SK-N-SH treated with all-trans-retinoic acid at 6 μM for 48 hours (cell line): ENCODE measurements around the gene DSP.

Experiments
- BACH2 ChIP-seq: fragments of 250-450 bp; sonication (Bioruptor Pico); IDR thresholded peaks from 2 replicates; pipeline ENCODE4 v1.9.0; 2021; ENCODE audit warnings: mild to moderate bottlenecking, borderline replicate concordance
- GLIS3 ChIP-seq: fragments of 250-450 bp; sonication (Bioruptor Pico); IDR thresholded peaks from 2 replicates; pipeline ENCODE4 v1.5.0; 2020; ENCODE audit warnings: mild to moderate bottlenecking, moderate library complexity
- ISL1 ChIP-seq: fragments of 250-450 bp; sonication (Bioruptor Pico); IDR thresholded peaks from 2 replicates; pipeline ENCODE4 v2.1.2; 2022; ENCODE audit warnings: mild to moderate bottlenecking, moderate library complexity
- ZFP3 ChIP-seq: fragments of 250-450 bp; sonication (Bioruptor Pico); IDR thresholded peaks from 2 replicates; pipeline ENCODE4 v1.5.0; 2020; ENCODE audit warnings: mild to moderate bottlenecking, moderate library complexity
- ZFP30 ChIP-seq: fragments of 450-650 bp; formaldehyde crosslinking; IDR thresholded peaks from 2 replicates; pipeline ENCODE4 v1.5.0; 2022; ENCODE audit warnings: mild to moderate bottlenecking, moderate library complexity
- TF ChIP-seq, protein P1 (sequence below): fragments of 250-450 bp; sonication (Bioruptor Pico); IDR thresholded peaks from 2 replicates; pipeline ENCODE4 v1.8.0; 2020; ENCODE audit warnings: mild to moderate bottlenecking, moderate library complexity, borderline replicate concordance
- TF ChIP-seq, protein P2 (sequence below): fragments of 250-450 bp; sonication (Bioruptor Pico); IDR thresholded peaks from 2 replicates; pipeline ENCODE4 v1.5.1; 2020; ENCODE audit warnings: low read depth, mild to moderate bottlenecking, moderate library complexity
- TF ChIP-seq, protein P3 (sequence below): fragments of 250-450 bp; sonication (Bioruptor Pico); IDR thresholded peaks from 2 replicates; pipeline ENCODE4 v1.5.1; 2021; ENCODE audit warnings: mild to moderate bottlenecking, moderate library complexity
- TF ChIP-seq, protein P4 (sequence below): fragments of 250-450 bp; sonication (Bioruptor Pico); IDR thresholded peaks from 2 replicates; pipeline ENCODE4 v1.8.0; 2021; ENCODE audit warnings: low read depth, mild to moderate bottlenecking, moderate library complexity, borderline replicate concordance

DNA sequence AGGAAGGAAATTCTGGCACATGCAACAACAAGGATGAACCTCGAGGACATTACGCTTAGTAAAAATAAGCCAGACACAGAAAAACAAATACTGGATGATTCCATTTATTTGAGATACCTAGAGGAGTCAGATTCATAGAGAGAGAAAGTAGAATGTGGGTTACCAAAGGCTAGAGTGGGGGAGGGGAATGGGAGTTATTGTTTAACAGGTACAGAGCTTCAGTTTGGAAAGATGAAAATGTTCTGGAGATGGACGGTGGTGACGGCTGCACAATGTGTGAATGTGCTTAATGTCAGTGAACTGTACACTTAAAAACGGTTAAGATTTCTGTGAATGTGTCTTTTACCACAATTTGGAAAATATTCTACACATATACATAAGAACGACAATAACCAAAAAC lies 33.9 kb upstream of the DSP start:
- TF ChIP-seq ZFP30 (CRISPR knock-in tag) (no peak), ZFP3 (no peak), BACH2 (CRISPR knock-in tag) (no peak), ISL1 (CRISPR knock-in tag) (no peak), GLIS3 (CRISPR knock-in tag) (no peak)
- TF ChIP-seq, protein P1, sequence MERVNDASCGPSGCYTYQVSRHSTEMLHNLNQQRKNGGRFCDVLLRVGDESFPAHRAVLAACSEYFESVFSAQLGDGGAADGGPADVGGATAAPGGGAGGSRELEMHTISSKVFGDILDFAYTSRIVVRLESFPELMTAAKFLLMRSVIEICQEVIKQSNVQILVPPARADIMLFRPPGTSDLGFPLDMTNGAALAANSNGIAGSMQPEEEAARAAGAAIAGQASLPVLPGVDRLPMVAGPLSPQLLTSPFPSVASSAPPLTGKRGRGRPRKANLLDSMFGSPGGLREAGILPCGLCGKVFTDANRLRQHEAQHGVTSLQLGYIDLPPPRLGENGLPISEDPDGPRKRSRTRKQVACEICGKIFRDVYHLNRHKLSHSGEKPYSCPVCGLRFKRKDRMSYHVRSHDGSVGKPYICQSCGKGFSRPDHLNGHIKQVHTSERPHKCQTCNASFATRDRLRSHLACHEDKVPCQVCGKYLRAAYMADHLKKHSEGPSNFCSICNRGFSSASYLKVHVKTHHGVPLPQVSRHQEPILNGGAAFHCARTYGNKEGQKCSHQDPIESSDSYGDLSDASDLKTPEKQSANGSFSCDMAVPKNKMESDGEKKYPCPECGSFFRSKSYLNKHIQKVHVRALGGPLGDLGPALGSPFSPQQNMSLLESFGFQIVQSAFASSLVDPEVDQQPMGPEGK = no peak
- TF ChIP-seq, protein P2, sequence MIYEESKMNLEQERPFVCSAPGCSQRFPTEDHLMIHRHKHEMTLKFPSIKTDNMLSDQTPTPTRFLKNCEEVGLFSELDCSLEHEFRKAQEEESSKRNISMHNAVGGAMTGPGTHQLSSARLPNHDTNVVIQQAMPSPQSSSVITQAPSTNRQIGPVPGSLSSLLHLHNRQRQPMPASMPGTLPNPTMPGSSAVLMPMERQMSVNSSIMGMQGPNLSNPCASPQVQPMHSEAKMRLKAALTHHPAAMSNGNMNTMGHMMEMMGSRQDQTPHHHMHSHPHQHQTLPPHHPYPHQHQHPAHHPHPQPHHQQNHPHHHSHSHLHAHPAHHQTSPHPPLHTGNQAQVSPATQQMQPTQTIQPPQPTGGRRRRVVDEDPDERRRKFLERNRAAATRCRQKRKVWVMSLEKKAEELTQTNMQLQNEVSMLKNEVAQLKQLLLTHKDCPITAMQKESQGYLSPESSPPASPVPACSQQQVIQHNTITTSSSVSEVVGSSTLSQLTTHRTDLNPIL (CRISPR knock-in tag) = no peak
- TF ChIP-seq, protein P3, sequence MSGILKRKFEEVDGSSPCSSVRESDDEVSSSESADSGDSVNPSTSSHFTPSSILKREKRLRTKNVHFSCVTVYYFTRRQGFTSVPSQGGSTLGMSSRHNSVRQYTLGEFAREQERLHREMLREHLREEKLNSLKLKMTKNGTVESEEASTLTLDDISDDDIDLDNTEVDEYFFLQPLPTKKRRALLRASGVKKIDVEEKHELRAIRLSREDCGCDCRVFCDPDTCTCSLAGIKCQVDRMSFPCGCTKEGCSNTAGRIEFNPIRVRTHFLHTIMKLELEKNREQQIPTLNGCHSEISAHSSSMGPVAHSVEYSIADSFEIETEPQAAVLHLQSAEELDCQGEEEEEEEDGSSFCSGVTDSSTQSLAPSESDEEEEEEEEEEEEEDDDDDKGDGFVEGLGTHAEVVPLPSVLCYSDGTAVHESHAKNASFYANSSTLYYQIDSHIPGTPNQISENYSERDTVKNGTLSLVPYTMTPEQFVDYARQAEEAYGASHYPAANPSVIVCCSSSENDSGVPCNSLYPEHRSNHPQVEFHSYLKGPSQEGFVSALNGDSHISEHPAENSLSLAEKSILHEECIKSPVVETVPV = no peak
- TF ChIP-seq, protein P4, sequence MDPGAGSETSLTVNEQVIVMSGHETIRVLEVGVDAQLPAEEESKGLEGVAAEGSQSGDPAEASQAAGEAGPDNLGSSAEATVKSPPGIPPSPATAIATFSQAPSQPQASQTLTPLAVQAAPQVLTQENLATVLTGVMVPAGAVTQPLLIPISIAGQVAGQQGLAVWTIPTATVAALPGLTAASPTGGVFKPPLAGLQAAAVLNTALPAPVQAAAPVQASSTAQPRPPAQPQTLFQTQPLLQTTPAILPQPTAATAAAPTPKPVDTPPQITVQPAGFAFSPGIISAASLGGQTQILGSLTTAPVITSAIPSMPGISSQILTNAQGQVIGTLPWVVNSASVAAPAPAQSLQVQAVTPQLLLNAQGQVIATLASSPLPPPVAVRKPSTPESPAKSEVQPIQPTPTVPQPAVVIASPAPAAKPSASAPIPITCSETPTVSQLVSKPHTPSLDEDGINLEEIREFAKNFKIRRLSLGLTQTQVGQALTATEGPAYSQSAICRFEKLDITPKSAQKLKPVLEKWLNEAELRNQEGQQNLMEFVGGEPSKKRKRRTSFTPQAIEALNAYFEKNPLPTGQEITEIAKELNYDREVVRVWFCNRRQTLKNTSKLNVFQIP = no peak
